ENCODE measurements around the gene DENND1A.

- no peak for TF ChIP-seq CTCF (IDR thresholded peaks at IDR 0.05; ENCODE audit: low read depth, low read length, missing input control)
- no peak for TF ChIP-seq SP1 (IDR thresholded peaks at IDR 0.05)
- no peak for TF ChIP-seq JUND (IDR thresholded peaks at IDR 0.05)
- no peak for TF ChIP-seq RAD21 (IDR thresholded peaks at IDR 0.05)
Observed at GRCh38 chr9:123376218-123377071, 553.5 kb downstream of the DENND1A start.
